HepG2 (cell line): ENCODE results near the gene CST8. TPM values are rescaled to one million over a fixed set of nuclear protein-coding genes. Genes with fewer than 3 reads are reported as not detected.
A peak's percentile ranks its signal among the peaks of the same experiment; 100 is the strongest.

Experiments used
- ARID5B ChIP-seq: IDR thresholded peaks from 2 replicates; pipeline ENCODE4 v1.4.0; 2020; ENCODE audit warnings: mild to moderate bottlenecking, missing genetic modification reagents
- CHD4 ChIP-seq: fragments of 200-600 bp; sonication (generic); IDR thresholded peaks from 2 replicates; pipeline ENCODE4 v1.7.0; 2017; ENCODE audit warnings: mild to moderate bottlenecking, low read length, borderline replicate concordance
- CTCF ChIP-seq: sonication (generic); formaldehyde crosslinking; IDR thresholded peaks from 2 replicates; pipeline ENCODE4 v1.5.0; 2020; ENCODE audit warnings: mild to moderate bottlenecking, missing genetic modification reagents, moderate library complexity
- HMGXB4 ChIP-seq, 2 experiments: sonication (generic) in 1 of 2; formaldehyde crosslinking in 1 of 2; IDR thresholded peaks; 2 replicates each; pipeline versions ENCODE4 v1.4.0 to v1.6.1; 2018 to 2020; ENCODE audit warnings: missing genetic modification reagents in 2 of 2, borderline replicate concordance in 1 of 2, low read depth in 1 of 2, mild to moderate bottlenecking in 1 of 2, missing biosample characterization in 1 of 2
- HNF1B ChIP-seq: sonication (generic); formaldehyde crosslinking; IDR thresholded peaks from 2 replicates; pipeline ENCODE4 v1.5.1; 2020; ENCODE audit warnings: mild to moderate bottlenecking, moderate library complexity, missing genetic modification reagents
- HNRNPLL ChIP-seq: fragments of 200-400 bp; formaldehyde crosslinking; IDR thresholded peaks from 2 replicates; pipeline ENCODE4 v1.6.1; 2017; ENCODE audit warnings: mild to moderate bottlenecking, low read depth, low read length; ENCODE audit not compliant: poor library complexity, severe bottlenecking
- HNRNPUL1 ChIP-seq: fragments of 200-400 bp; formaldehyde crosslinking; IDR thresholded peaks from 2 replicates; pipeline ENCODE4 v1.6.1; 2017; ENCODE audit warnings: low read depth, mild to moderate bottlenecking, low read length, moderate library complexity
- MAF1 ChIP-seq: sonication (generic); formaldehyde crosslinking; IDR thresholded peaks from 2 replicates; pipeline ENCODE4 v1.5.0; 2020; ENCODE audit warnings: missing genetic modification reagents, borderline replicate concordance
- MED13 ChIP-seq: sonication (generic); formaldehyde crosslinking; IDR thresholded peaks from 2 replicates; pipeline ENCODE4 v1.5.0; 2020; ENCODE audit warnings: missing genetic modification reagents
- NFYB ChIP-seq: sonication (generic); formaldehyde crosslinking; IDR thresholded peaks from 2 replicates; pipeline ENCODE4 v1.4.0; 2020; ENCODE audit warnings: missing genetic modification reagents
- NR2F6 ChIP-seq, 2 experiments: IDR thresholded peaks; 2 replicates each; pipeline ENCODE4 v1.6.1; 2016; ENCODE audit warnings: antibody characterized with exemption in 1 of 2, mild to moderate bottlenecking in 1 of 2
- PAWR ChIP-seq: sonication (generic); formaldehyde crosslinking; IDR thresholded peaks from 2 replicates; pipeline ENCODE4 v1.4.0; 2020; ENCODE audit warnings: missing genetic modification reagents, mild to moderate bottlenecking, borderline replicate concordance
- RXRB ChIP-seq: IDR thresholded peaks from 2 replicates; pipeline ENCODE4 v1.6.1; 2016; ENCODE audit warnings: borderline replicate concordance, missing genetic modification reagents, missing compliant biosample characterization
- SIX1 ChIP-seq: sonication (generic); formaldehyde crosslinking; IDR thresholded peaks from 2 replicates; pipeline ENCODE4 v1.4.0; 2020; ENCODE audit warnings: missing genetic modification reagents, borderline replicate concordance
- TRIM24 ChIP-seq: sonication (generic); formaldehyde crosslinking; IDR thresholded peaks from 2 replicates; pipeline ENCODE4 v1.8.0; 2022; ENCODE audit warnings: mild to moderate bottlenecking, missing genetic modification reagents
- ZBTB7B ChIP-seq: sonication (generic); formaldehyde crosslinking; IDR thresholded peaks from 2 replicates; pipeline ENCODE4 v1.4.0; 2020; ENCODE audit warnings: missing genetic modification reagents
- ZFY ChIP-seq: sonication (generic); formaldehyde crosslinking; IDR thresholded peaks from 2 replicates; pipeline ENCODE4 v1.4.0; 2020; ENCODE audit warnings: missing genetic modification reagents
- ZNF615 ChIP-seq: sonication (generic); formaldehyde crosslinking; IDR thresholded peaks from 2 replicates; pipeline ENCODE4 v1.5.0; 2020; ENCODE audit warnings: mild to moderate bottlenecking, missing genetic modification reagents, borderline replicate concordance
- ZNF788 ChIP-seq: sonication (generic); formaldehyde crosslinking; IDR thresholded peaks from 2 replicates; pipeline ENCODE4 v1.5.0; 2020; ENCODE audit warnings: mild to moderate bottlenecking, missing genetic modification reagents, borderline replicate concordance
- ZNF879 ChIP-seq: sonication (generic); formaldehyde crosslinking; IDR thresholded peaks from 2 replicates; pipeline ENCODE4 v1.8.1; 2023; ENCODE audit warnings: missing genetic modification reagents
- polyA plus RNA-seq, 8 experiments: library from polyadenylated mRNA; depleted of rRNA in 3 of 8; stranded (reverse) in 7 of 8; unstranded in 1 of 8; fragments of >200 nt; fragmentation: Illumina TruSeq in 4 of 8; extraction: Trizol in 4 of 8; gene quantifications; 2 replicates each; pipeline versions ENCODE4 v1.2.1 to v1.2.3, GENCODE V29; 2011 to 2016; ENCODE audit warnings: low read depth in 4 of 8, missing spikeins in 1 of 8, mixed read lengths in 1 of 8; ENCODE audit not compliant: insufficient read depth in 1 of 8
- total RNA-seq, 5 experiments: library from RNA; depleted of rRNA; stranded (reverse); fragments of >200 nt; fragmentation: Illumina TruSeq; extraction: Trizol; gene quantifications; 2 replicates each; pipeline ENCODE4 v1.2.3, GENCODE V29; 2016; ENCODE audit warnings: low read depth in 1 of 5

The CST8 gene
- total and polyA plus RNA-seq, 2 of the 13 experiments (the other 11 are each of a cell fraction or from before 2014, with no cell fraction given): not detected

- TF ChIP-seq NR2F6 (IDR thresholded peaks at IDR 0.05) (no peak), NR2F6 (CRISPR knock-in tag; IDR thresholded peaks at IDR 0.05) (0 out of 2 replicates have a peak, but pooled peaks have one; percentile 24), RXRB (no peak), MAF1 (no peak), NFYB (CRISPR knock-in tag) (no peak), HMGXB4 (CRISPR knock-in tag; IDR thresholded peaks at IDR 0.05; ENCODE audit: borderline replicate concordance in 1 of 2, low read depth in 1 of 2) (no peak), HNRNPLL (no peak), ZNF788 (CRISPR knock-in tag) (no peak), ARID5B (CRISPR knock-in tag) (0 out of 2 replicates have a peak, but pooled peaks have one; percentile 9), TRIM24 (CRISPR knock-in tag) (no peak), ZNF615 (CRISPR knock-in tag) (no peak), ZFY (CRISPR knock-in tag) (no peak), CTCF (CRISPR knock-in tag) (no peak), MED13 (no peak), PAWR (CRISPR knock-in tag) (no peak), HNRNPUL1 (no peak), ZNF879 (no peak), CHD4 (no peak), ZBTB7B (CRISPR knock-in tag) (no peak), HNF1B (CRISPR knock-in tag) (0 out of 2 replicates have a peak, but pooled peaks have one; percentile 37), SIX1 (CRISPR knock-in tag) (no peak)
Observed at GRCh38 chr20:23520185-23520584, 29.3 kb downstream of the CST8 start (continued).
